ENCODE results near the gene PTPRN2. TPM values are rescaled to one million over a fixed set of nuclear protein-coding genes. Genes with fewer than 3 reads are reported as not detected.

Gene PTPRN2
- total and polyA plus RNA-seq, 2 donors (not counting 3 experiments of a cell fraction or from before 2014, with no cell fraction given), result 0.62 to 0.88 TPM

GRCh38 chr7:158017111-158018097 lies 570.2 kb downstream of the PTPRN2 start:
- H3K9me3 ChIP-seq (replicated peaks; ENCODE audit: control insufficient read depth, insufficient read depth, low read length), result peaks cover 3% of the 10 kb centered on the region
- H3K4me3 ChIP-seq (replicated peaks in 1 of 3; ENCODE audit: insufficient read depth in 1 of 3, low read depth in 1 of 3, low read length in 3 of 3), result no peak overlapping the region
- H3K27ac ChIP-seq (ENCODE audit: insufficient read depth, low read depth, low read length), result no peak overlapping the region
- no peaks in the 10 kb centered on the region for H4K20me1 ChIP-seq (replicated peaks; ENCODE audit: control insufficient read depth, extremely low read depth, insufficient read depth, low read length)
- H3K4me1 ChIP-seq (ENCODE audit: control insufficient read depth, extremely low read depth, insufficient read depth, low read length), result no peaks in the 10 kb centered on the region
- TF ChIP-seq POLR2A (IDR thresholded peaks at IDR 0.05; ENCODE audit: low read depth, low read length) (no peak), CTCF (IDR thresholded peaks at IDR 0.05; ENCODE audit: extremely low read depth in 1 of 2, insufficient read depth in 1 of 2, low read depth in 1 of 2, low read length in 2 of 2) (no peak), FOS (IDR thresholded peaks at IDR 0.05; ENCODE audit: borderline replicate concordance, insufficient read depth, low read length) (no peak), JUN (IDR thresholded peaks at IDR 0.05; ENCODE audit: borderline replicate concordance, insufficient read depth, insufficient read length, low read depth) (no peak), POLR2AphosphoS5 (IDR thresholded peaks at IDR 0.05; ENCODE audit: insufficient read depth, low read depth, low read length) (no peak), EZH2 (IDR thresholded peaks at IDR 0.05; ENCODE audit: borderline replicate concordance, low read depth, low read length, severe bottlenecking) (no peak), GATA2 (IDR thresholded peaks at IDR 0.05; ENCODE audit: insufficient read depth, insufficient read length, low read depth, low read length) (no peak), MAX (IDR thresholded peaks at IDR 0.05; ENCODE audit: insufficient read depth, insufficient read length) (no peak), MYC (IDR thresholded peaks at IDR 0.05; ENCODE audit: low read depth, low read length) (no peak)
- FAIRE-seq (no peak), DNase-seq (ENCODE audit: low read depth, low spot score) (no peak)
- H2AFZ ChIP-seq (ENCODE audit: low read depth, low read length), result no peak overlapping the region
- ChIA-PET POLR2A (no interaction called here), CTCF (no interaction called here)
- BruUV-seq (replicated peaks), result no TSS peak
- no peaks in the 10 kb centered on the region for H3K79me2 ChIP-seq (ENCODE audit: control insufficient read depth, insufficient read depth, low read length)
- dilution Hi-C loops (cut with MboI; ENCODE audit: extremely low pct_ligation_motif_present, low sequenced_read_pairs) (no loop called here), intact Hi-C loops (cut with micrococcal nuclease) (no loop called here)
- no peak overlapping the region for H3K9ac ChIP-seq (replicated peaks; ENCODE audit: extremely low read depth, insufficient read depth, low read length)
- H3K9me1 ChIP-seq (replicated peaks; ENCODE audit: control insufficient read depth, extremely low read depth, insufficient read depth, low read length), result no peaks in the 10 kb centered on the region
- no peaks in the 10 kb centered on the region for H3K27me3 ChIP-seq (ENCODE audit: control insufficient read depth in 2 of 2, insufficient read depth in 2 of 2, low read length in 2 of 2)
- H3K4me2 ChIP-seq (ENCODE audit: insufficient read depth, low read length), result no peak overlapping the region
- no peaks in the 10 kb centered on the region for H3K36me3 ChIP-seq (ENCODE audit: control insufficient read depth in 2 of 2, extremely low read depth in 1 of 2, insufficient read depth in 2 of 2, low read length in 2 of 2)

All from endothelial cell of umbilical vein (primary cell).